Stimulated activated CD8-positive, alpha-beta memory T cell treated with anti-CD3 and anti-CD28 coated beads, Interleukin-4, amount 100 ng/mL, for 48 hours (primary cell): ENCODE measurements around the gene RBM12.
"Not testable (repeated sequence)": the region's sequence is repeated elsewhere in the genome, so short reads cannot be mapped to it uniquely, and the experiment has no call there.

Experiments
- DNase-seq: peaks from one replicate; pipeline ENCODE4 v3.0.0-alpha.2; 2020

The RBM12 gene

DNA sequence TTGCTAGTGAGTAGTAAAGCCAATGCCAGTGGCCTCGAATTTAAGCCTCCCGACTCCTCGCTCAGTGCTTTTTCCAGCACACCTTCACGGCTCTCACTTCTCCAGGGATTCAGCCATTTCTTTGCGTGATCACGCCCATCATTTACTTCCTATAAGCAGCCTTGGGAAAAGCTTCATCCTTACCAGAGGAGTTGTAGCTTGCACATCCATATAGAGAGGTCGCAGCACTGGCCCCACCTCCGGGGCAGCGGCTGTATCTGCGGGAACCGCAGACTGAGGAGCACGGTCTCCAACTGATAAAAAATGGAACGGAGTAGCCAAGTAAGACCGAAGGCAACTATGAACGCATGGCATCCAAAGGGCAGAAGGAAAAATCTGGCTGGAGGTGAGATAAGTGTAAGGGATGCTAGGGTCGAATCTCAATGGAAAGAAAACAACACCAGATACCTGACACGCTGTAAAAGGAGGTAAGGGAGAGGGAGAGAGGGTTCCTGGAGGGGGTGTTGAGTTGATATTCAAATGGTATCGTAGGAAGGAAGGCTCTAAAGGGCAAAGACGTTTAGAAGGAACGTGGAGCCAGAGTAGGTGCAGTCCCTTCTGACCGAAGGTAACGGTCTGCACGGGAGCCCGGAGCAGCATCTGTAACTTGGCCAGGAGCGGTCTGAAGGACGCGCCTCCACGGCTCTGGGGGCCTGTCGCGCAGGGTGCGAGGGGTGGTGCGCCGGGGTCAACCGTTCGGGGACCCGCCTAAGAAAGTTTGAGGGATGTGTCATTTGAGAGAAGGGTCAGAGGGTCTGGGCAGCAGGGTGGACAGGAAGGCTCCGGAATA lies 33.8 kb upstream of the RBM12 start:
- no peak for DNase-seq

DNA sequence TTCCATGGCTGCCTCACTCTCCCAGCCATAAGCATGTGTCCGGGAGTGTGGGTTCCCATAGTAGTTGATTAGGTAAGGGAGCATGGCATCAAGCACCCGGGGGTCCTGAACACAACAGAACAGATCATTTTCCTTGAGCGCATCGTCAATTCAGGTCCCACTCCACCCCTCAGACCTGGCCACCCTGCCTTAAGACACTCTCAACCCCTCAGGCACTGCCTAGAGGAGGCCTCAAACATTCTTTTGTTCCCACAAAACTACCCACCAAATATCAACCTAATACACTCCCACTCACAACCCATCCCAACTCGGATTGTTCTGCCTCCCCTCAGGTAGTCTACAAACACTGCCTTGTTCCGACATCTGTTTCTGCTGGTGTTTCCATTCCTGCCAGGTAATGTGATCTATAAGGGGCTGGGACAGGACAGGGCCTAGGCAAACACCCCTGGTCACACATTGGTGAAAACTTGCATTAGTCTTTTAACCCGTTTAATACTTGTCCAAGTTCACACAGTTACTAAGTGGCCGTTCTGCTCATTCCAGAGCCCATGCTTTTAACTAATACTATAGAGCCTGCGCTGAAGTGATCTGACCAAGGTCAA lies 33.1 kb upstream of the RBM12 start:
- no peak for DNase-seq

DNA sequence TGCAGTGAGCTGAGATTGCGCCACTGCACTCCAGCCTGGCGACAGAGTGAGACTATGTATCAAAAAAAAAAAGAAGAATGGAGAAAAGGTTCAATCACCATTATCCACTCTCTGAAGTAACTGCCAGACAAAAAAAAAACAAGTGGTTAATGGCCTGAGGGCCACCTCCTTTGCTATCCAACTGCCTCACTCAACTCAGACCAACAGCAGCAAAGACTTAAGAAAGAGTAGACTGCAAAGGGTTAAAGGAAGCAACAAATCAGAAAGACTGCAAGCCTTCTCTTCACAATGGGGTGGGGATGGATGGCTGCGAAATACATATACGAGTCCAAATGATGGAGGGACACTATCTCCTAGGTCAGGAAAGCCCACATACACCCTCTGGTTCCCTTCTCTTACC lies 31.3 kb upstream of the RBM12 start:
- no peak for DNase-seq

DNA sequence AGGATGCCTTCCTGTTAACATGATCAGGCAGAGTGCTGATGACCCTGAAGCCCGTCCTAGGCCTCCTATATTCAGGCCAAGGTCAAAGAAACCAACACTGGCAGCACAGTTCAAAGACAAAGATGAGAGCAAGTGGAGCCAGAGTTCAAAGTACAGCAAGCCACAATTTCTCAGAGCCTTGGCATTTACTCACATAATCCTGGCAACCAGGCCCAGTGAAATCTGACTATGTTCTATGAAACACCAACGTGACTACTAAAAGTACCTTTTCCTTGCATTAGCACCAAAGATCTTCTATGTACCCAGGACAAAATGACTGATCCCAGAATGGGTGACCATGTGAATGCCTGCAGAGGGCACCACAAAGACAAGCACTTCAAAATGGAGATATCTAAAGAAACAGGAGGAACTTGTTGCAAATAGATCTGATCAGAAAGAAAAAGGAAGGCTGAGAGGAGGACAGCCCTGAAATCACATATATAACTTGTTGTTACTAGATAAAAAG lies 30.6 kb upstream of the RBM12 start:
- DNase-seq, result no peak

DNA sequence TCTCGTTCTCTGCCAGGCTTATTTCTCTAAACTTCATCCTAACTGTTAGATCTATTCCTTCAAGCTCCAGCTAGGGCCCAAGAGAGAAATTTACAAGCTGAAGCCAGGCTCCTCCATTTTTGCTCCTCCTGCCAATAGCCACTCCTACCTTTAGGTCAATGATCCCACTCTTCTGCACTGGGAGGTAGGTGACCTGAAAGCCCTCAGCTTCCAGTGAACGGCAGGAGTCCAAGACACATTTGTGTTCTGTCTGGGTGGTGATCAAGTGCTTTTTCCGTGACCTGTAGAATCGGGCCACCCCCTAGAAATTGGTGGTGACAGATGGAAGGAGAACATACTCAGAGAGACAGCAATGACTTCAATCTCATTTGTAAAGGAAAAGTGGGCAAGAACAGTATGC lies 25.6 kb upstream of the RBM12 start:
- DNase-seq, result no peak

DNA sequence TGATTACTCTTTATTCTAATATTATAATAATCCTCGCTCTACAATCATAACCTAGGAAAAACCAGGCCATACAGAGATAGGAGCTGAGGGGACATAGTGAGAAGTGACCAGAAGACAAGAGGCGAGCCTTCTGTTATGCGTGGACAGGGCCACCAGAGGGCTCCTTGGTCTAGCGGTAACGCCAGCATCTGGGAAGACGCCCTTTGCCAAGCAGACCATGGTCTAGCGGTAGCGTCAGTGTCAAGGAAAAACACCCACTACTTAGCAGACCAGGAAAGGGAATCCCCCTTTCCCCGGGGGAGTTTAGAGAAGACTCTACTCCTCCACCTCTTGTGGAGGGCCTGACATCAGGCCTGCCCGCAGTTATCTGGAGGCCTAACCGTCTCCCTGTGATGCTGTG lies 22.2 kb upstream of the RBM12 start:
- not testable (repeated sequence) for DNase-seq

DNA sequence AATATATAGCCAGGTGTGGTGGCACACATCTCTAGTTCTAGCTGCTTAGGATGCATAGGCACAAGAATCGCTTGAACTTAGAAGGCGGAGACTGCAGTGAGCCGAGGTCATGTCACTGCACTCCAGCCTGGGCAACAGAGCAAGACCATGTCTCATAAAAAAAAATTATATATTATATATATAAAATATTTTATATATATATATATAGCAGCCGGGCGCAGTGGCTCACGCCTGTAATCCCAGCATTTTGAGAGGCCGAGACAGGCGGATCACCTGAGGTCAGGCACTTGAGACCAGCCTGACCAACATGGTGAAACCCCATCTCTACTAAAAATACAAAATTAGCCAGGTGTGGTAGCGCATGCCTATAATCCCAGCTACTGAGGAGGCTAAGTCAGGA lies 20.7 kb upstream of the RBM12 start:
- DNase-seq, result not testable (repeated sequence)

DNA sequence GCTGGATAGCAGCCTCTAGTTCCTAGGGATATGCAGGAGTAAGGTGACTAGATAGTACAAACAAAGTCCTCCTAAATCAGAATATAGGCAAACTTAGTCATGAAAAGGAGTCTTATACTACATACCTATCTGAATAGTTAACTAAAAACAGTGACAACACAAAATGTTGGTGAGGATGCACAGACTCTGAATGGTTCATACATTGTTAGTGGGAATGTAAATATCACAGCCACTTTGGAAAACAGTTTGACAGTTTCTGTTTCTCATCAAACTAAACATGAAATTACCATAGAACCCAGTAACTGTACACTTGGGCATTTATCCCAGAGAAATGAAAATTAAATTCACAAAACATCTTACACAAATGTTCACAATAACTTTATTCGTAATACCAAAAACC lies 17.3 kb upstream of the RBM12 start:
- DNase-seq, result no peak

DNA sequence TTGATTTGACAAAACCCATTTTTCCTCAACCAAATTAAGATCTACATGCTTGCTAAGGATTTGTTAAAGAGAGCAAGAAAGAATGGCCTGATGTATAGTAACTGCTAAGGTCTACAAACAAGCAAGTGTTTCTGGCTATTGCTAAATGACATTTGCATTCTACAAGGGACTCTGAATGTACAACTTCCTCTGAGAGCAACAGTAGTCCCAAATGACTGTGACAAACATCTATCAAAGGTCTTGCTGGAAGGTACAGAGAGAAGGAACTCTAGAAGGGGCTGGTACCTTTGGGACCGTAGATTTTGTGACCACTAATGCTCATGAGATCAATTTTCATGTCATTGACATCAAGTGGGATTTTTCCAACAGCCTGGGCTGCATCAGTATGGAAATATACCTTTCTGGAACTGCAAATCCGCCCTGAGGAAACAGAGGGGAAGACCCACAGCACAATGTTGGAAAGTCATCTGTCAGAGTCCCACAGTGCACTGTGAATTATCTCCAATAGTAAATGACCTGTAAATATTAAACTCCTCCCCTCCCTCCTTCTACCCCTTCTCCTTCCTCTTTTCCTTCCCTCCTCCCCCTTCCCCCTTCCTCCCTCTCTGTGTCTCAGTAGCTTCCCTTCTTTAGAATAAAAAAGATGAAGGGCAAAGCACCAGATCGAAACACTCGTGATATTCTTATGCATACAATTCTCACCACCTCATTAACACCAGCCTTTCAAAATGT lies 15.9 kb upstream of the RBM12 start:
- DNase-seq, result no peak

DNA sequence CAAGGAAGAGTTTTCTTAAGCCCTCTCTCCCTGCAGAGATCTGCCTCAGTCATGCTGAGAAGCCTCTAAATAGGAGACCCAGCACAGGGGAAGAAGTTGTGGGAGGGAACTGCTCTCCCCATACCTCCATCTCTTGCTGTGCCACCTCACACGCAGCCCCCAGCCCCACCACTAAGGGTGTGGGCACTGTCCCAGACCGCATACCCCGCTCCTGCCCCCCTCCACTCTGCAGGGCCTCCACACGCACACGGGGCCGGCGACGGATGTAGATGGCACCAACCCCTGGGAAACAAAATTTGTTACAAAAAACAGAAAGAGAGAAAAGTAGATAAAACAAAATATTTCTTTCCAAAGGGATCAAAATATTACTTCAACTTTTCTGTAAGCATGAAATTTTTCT lies 10.2 kb upstream of the RBM12 start:
- no peak for DNase-seq

DNA sequence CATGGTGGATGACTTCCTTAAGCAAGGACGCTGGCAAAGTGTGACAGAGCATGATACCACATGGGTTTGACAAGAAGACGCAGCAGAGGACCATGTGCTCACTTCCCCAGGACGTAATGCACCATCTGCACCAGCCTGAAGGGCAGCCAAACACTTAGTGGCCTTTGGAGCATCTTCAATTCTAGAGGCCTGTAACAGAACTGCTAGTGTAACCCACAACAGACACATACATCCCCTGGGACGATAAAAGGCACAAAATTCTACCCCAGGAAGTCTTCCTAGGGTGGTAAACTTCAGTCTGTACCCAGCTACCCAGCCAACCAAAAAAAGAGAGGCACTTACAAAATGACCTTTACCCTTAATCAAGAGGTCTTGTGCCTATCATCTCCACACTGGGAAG lies 9.2 kb upstream of the RBM12 start:
- no peak for DNase-seq

DNA sequence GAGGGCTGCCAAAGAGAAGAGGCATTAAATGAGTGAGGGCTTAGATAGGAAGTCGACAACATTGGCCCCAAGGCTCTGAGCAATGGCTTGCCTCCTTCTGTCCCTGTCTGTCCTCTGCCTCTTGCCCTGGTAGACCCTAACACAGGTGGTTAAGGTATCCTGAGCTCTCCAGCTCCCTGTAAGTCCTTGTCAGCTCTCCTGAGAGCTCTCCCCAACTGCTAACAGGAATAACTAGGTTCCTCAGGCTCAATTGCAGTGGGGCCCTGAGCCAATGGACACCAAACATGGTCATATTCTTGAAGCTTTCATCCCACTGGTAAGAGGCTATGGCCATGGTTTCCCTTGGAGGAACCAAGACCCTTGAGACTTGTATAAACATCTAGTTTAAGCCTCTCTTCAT lies 5.0 kb upstream of the RBM12 start:
- no peak for DNase-seq

DNA sequence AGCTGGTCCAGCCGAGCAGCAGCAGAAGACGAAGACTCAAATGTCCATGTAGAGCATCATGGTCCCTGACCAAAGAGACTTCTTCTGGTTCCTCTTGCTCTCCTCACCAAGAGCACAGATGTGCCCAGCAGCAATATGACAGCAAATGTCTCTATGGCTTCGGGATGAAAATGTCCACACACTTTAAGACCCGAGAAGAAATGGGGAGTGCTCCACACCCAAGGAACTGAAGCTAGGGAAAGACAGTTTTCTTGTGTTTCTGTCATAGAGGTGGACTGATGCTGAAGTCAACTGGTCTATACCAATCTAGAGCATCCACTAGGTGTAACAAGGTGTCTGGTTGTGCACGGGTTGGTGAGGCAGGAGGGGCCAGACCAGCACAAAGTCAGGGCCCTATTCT lies 4.5 kb upstream of the RBM12 start:
- DNase-seq, result no peak

DNA sequence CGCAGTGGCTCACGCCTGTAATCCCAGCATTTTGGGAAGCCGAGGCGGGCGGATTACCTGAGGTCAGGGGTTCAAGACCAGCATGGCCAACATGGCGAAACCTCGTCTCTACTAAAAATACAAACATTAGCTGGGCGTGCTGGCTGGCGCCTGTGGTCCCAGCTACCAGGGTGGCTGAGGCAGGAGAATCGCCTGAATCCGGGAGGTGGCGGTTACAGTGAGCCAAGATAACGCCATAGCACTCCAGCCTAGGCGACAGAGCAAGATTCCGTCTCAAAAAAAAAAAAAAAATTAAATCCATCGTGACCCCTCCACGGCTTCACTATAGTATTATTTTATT lies 1.2 kb upstream of the RBM12 start:
- no peak for DNase-seq

DNA sequence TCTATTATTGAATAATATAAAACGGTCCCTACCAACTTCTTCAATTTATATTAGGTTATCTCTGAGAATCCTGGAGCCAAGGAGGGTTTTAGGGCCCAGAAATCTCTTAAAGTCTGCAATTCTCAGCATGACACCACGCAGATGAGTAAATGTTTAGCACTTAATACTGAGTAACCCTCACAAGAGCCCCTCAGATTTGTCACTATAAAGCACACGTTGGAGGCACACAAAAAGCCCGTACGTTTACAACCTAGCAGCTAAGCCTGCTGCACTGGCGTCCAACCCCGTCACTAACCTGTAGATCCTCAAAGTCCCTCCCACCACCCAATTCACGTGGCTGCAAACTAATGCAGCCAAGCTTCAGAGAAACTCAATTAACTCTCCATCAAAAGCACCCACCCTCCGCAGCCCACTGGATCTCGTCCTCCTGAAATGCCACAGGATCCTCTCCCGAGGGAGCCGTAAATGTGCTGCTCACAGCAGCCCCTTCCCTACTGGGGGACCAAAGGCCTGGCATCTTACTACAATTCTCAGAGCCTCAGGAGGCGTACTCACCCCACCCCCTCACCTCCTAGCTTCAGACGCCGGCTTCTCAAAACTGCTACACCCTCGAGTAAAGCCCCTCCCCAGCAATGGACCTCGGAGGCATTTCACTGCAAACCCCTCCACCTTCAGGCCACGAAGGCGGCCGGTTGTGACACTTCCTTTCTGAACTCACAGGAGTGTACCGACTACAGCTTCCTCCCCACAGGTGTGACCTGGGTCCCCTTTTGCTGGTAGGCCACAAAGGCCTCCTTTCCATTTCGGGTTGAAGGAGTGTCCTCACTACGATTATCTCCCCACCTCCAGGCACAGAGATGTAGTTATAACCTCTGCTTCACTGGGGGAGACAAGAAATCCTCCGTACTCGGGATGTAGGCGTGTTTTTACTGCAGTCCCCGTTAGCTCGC lies 909 bp downstream of the RBM12 start:
- peak; percentile 66 for DNase-seq

DNA sequence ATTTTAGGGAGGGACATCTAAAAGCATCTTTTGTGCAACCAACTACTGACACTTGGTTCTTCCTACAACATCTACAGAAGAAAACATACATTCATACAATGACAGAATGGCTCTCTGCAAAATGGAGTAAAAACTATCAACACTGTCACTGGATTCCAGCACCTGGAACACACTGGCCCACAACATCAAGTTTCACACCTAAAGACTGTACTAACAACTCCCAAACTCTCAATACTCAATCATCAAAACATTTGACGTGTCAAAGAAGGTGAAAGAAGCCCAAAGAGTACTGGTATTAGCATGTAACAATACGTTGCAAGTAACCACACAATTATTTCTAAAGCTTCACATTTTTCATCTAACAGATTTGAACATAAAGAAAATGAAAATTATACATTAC lies 2.1 kb downstream of the RBM12 start:
- no peak for DNase-seq

DNA sequence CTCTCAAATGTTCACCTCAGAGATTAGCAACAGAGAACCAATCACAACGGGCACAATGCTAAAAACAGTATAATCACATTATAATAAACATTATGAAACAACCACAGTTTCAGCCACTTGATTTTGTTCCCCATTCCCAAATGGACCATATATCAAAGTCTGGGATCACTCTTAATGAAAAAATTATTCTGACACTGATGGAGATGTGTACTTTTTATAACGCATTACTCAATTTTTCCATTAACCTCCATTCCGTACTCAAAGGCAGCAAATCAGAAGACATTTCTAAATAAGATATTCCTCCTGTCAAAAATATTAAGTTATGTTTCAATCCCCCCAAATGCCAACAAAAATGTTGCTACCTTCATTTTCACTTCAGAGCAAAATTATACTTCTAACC lies 2.8 kb downstream of the RBM12 start:
- DNase-seq, result no peak

DNA sequence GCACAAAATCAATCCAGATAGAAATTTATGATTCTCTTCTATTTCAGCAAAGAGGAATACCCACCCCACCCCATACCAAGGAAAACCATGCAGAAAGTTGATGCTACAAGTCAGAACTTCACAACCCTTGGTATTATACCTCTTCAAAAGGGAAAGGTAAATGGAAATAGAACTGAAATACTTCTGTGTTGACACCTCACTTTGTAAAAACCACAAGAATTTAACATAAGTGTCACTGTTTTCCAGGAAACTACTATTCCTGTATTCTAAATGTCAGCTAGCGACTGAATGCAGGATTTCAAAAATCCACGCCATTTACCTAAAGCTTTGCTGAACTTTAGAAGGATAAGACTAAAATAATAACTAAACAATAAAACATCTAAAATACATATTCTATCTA lies 3.6 kb downstream of the RBM12 start:
- DNase-seq, result no peak

DNA sequence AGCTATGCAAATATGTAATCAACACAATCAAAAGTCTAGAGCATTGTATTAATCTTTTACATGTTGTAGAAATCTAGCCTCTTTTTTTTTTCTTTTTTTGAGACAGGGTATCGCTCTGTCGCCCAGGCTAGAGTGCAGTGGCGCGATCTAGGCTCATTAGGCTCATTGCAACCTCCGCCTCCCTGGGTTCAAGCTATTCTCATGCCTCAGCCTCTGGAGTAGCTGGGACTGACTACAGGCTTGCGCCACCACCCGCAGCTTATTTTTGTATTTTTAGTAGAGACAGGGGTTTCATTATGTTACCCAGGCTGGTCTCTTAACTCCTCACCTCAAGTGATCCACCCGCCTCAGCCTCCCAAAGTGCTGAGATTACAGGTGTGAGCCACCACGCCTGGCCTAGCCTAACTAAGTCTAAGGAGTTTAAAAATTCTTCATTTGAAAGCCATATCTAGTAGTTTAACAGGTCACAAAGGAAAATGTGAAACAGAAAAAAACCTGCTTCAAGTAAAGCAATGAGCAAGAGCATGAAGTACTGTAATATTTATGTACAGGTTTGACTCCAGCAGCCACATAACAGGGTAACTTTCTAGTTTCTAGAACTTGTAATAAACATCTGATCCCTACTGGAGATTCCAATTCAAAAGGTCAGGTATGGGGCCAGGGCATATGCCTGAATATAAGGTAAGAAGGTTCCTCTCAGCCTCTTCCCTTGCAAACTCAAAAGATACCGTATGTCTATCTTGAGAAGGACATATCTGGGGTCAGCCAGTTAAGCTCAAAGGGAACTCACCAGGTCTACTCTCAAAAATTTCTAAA lies 4.4 kb downstream of the RBM12 start:
- peak; percentile 52 for DNase-seq

DNA sequence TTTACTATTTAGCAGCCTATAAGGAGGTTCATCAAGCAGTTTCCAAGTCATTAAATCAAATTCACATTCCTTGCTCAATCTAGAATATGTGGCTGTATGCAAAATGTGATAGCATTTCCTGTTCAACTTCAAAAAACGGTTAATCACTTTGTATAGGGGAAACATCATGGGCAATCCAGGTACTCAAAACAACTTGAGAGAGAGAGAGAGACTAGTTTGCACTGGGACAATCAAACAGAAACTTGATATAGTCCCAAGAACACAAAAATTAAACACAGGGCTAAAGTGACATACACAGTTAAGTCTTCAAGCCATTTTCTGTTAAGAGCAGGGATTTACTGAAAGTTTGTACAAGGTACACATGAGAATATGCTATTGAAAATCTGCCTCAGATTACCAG lies 7.4 kb downstream of the RBM12 start:
- no peak for DNase-seq

DNA sequence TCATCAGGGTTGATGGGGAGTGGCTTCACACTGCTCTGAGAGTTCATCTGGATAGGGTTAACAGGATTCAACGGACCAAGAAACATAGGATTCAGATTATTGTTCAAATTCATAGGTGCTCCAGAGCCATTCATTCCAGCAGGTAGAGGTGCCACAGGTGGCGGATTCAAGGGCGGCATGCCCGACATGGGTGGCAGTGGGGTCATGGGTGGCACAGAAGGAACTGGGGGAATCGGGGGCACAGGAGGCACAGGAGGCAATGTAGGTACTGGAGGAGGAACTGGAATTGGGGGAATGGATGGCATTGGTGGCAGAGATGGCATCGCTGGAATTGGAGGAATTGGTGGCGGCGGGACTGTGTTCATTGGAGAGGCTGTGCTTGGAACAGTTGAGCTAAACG lies 10.3 kb downstream of the RBM12 start:
- no peak for DNase-seq

DNA sequence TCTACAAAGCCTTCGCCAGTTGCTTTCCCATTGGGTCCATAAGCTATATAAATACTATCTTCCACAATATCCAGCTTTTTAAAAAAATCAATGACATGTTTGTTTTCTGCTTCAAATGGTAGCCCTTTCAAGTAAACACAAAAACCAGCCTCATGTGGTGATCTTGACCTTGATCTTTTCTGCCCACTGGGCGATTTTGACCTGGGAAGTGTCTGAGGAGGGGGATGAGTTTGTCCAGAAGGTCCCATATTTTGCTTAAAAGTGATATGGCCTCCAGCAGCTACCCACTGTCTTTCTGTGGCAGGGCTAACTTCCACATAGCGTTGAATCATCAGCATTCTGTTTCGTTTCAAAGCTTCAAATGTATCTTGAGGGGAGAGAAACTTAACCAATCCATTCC lies 10.8 kb downstream of the RBM12 start:
- DNase-seq, result no peak
